ENCODE results near the gene HPN.

HPN gene

DNA sequence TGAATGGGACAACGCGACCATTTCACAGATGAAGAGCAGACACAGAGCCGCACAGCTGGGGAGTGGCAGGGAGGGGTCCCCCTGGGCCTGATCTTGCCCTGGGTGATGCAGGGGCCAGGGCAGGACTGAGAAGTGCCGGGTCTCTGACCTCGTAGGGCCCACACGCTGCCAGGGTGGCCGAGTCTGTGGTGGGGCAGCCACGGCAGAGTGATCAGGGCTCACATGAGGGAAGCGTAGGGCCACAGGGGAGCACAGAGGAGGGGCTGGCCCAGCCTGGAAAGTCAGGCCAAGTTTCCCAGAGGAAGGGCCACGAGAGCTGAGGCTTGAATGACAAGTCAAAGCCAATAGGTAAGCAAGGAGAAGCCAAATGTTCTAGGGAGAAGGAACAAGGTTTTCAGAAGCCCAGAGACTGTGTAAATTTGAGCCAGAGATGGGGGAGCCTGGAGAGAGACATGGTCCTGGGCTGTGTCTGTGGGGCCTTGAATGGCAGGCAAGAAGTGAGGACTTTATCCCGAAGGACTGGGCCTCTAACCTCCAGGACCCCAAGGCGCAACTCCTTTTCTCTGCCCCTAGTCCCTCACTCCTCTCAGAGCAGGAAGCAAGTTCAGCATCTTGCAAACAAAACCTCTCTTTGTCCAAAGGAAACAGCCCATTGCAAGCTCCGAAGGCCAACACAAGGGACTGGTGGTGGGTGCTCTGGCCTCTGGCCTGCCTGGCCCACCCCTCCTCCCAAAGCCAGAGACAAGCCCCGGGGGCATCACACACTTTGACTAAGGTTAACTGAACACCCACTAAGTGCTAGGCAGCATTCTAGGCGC is 42.4 kb downstream of the HPN start:
- no peaks in the 10 kb centered on the region for H3K4me1 ChIP-seq (ENCODE audit: control insufficient read depth, insufficient read depth, low read length)
- H3K36me3 ChIP-seq (ENCODE audit: control insufficient read depth in 2 of 2, insufficient read depth in 1 of 2, low read length in 2 of 2), result no peaks in the 10 kb centered on the region
- H3K9me3 ChIP-seq (ENCODE audit: control insufficient read depth, insufficient read depth, low read depth, low read length), result no peaks in the 10 kb centered on the region; the same call in 1 of the 2 replicates
- TF ChIP-seq ZBTB21 (tag by site-specific recombination; IDR thresholded peaks at IDR 0.05) (no peak), GLI4 (tag by site-specific recombination; IDR thresholded peaks at IDR 0.05) (peak; percentile 98), ZNF416 (tag by site-specific recombination; IDR thresholded peaks at IDR 0.05) (no peak), ZNF791 (tag by site-specific recombination; IDR thresholded peaks at IDR 0.05) (no peak)
- H3K4me3 ChIP-seq (ENCODE audit: low read depth, low read length), result no peak overlapping the region
- no peak overlapping the region for H3K27ac ChIP-seq (ENCODE audit: extremely low read depth, low read depth, low read length)
- ChIA-PET POLR2A (no interaction called here), CTCF (interaction anchor here (0.7 to 2.2 kb wide), 5 partner anchors 8 to 52 kb away, joined by 3 to 19 read pairs (median 4); no protein-coding TSS in a partner anchor)

DNA sequence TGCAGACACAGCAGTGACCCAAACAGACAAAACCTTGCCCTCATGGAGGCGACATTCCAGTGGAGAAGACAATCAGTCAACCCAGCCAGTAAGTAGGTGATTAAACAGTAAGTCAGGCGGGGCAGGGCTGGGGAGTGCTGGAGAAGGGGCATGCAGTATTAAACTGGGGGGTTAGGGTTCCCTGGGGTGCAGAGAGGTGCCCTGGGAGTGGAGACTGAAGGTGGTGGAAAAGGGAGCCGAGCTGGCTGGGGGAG is 42.9 kb downstream of the HPN start:
- Histone ChIP-seq H3K4me1 (ENCODE audit: control insufficient read depth, insufficient read depth, low read length) (no peaks in the 10 kb centered on the region), H3K36me3 (ENCODE audit: control insufficient read depth in 2 of 2, insufficient read depth in 1 of 2, low read length in 2 of 2) (no peaks in the 10 kb centered on the region), H3K4me3 (ENCODE audit: low read depth, low read length) (no peak overlapping the region), H3K9me3 (ENCODE audit: control insufficient read depth, insufficient read depth, low read depth, low read length) (no peaks in the 10 kb centered on the region; the same call in 1 of the 2 replicates), H3K27ac (ENCODE audit: extremely low read depth, low read depth, low read length) (no peak overlapping the region)
- ChIA-PET POLR2A (no interaction called here), CTCF (no interaction called here)
- TF ChIP-seq, protein P1, sequence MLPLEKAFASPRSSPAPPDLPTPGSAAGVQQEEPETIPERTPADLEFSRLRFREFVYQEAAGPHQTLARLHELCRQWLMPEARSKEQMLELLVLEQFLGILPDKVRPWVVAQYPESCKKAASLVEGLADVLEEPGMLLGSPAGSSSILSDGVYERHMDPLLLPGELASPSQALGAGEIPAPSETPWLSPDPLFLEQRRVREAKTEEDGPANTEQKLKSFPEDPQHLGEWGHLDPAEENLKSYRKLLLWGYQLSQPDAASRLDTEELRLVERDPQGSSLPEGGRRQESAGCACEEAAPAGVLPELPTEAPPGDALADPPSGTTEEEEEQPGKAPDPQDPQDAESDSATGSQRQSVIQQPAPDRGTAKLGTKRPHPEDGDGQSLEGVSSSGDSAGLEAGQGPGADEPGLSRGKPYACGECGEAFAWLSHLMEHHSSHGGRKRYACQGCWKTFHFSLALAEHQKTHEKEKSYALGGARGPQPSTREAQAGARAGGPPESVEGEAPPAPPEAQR (tag by site-specific recombination; IDR thresholded peaks at IDR 0.05), result no peak
- TF ChIP-seq ZNF280D (tag by site-specific recombination; IDR thresholded peaks at IDR 0.05) (no peak), ZNF768 (tag by site-specific recombination; IDR thresholded peaks at IDR 0.05) (no peak), ZBTB11 (tag by site-specific recombination; conservative IDR thresholded peaks at IDR 0.05; ENCODE audit: low read depth) (no peak), ZNF488 (tag by site-specific recombination; IDR thresholded peaks at IDR 0.05) (no peak), ZSCAN30 (tag by site-specific recombination; IDR thresholded peaks at IDR 0.05) (no peak), ZNF341 (tag by site-specific recombination; IDR thresholded peaks at IDR 0.05; ENCODE audit: low read depth) (no peak), ZNF146 (tag by site-specific recombination; IDR thresholded peaks at IDR 0.05) (no peak), ZNF121 (tag by site-specific recombination; IDR thresholded peaks at IDR 0.05) (no peak), YY2 (tag by site-specific recombination; IDR thresholded peaks at IDR 0.05) (no peak)
- TF ChIP-seq, protein P2, sequence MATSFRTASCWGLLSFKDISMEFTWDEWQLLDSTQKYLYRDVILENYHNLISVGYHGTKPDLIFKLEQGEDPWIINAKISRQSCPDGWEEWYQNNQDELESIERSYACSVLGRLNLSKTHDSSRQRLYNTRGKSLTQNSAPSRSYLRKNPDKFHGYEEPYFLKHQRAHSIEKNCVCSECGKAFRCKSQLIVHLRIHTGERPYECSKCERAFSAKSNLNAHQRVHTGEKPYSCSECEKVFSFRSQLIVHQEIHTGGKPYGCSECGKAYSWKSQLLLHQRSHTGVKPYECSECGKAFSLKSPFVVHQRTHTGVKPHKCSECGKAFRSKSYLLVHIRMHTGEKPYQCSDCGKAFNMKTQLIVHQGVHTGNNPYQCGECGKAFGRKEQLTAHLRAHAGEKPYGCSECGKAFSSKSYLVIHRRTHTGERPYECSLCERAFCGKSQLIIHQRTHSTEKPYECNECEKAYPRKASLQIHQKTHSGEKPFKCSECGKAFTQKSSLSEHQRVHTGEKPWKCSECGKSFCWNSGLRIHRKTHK (tag by site-specific recombination; IDR thresholded peaks at IDR 0.05), result no peak
- TF ChIP-seq, protein P3, sequence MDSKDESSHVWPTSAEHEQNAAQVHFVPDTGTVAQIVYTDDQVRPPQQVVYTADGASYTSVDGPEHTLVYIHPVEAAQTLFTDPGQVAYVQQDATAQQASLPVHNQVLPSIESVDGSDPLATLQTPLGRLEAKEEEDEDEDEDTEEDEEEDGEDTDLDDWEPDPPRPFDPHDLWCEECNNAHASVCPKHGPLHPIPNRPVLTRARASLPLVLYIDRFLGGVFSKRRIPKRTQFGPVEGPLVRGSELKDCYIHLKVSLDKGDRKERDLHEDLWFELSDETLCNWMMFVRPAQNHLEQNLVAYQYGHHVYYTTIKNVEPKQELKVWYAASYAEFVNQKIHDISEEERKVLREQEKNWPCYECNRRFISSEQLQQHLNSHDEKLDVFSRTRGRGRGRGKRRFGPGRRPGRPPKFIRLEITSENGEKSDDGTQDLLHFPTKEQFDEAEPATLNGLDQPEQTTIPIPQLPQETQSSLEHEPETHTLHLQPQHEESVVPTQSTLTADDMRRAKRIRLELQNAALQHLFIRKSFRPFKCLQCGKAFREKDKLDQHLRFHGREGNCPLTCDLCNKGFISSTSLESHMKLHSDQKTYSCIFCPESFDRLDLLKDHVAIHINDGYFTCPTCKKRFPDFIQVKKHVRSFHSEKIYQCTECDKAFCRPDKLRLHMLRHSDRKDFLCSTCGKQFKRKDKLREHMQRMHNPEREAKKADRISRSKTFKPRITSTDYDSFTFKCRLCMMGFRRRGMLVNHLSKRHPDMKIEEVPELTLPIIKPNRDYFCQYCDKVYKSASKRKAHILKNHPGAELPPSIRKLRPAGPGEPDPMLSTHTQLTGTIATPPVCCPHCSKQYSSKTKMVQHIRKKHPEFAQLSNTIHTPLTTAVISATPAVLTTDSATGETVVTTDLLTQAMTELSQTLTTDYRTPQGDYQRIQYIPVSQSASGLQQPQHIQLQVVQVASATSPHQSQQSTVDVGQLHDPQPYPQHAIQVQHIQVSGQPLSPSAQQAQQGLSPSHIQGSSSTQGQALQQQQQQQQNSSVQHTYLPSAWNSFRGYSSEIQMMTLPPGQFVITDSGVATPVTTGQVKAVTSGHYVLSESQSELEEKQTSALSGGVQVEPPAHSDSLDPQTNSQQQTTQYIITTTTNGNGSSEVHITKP (tag by site-specific recombination; IDR thresholded peaks at IDR 0.05), result no peak
- TF ChIP-seq, protein P4, sequence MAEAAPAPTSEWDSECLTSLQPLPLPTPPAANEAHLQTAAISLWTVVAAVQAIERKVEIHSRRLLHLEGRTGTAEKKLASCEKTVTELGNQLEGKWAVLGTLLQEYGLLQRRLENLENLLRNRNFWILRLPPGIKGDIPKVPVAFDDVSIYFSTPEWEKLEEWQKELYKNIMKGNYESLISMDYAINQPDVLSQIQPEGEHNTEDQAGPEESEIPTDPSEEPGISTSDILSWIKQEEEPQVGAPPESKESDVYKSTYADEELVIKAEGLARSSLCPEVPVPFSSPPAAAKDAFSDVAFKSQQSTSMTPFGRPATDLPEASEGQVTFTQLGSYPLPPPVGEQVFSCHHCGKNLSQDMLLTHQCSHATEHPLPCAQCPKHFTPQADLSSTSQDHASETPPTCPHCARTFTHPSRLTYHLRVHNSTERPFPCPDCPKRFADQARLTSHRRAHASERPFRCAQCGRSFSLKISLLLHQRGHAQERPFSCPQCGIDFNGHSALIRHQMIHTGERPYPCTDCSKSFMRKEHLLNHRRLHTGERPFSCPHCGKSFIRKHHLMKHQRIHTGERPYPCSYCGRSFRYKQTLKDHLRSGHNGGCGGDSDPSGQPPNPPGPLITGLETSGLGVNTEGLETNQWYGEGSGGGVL (tag by site-specific recombination; IDR thresholded peaks at IDR 0.05), result no peak
